Hepatocyte (in vitro differentiated cells): ENCODE results near the gene ZNRF1.
"Not testable (repeated sequence)": the region's sequence is repeated elsewhere in the genome, so short reads cannot be mapped to it uniquely, and the experiment has no call there.

Experiments used
- CTCF ChIP-seq: fragments of 200-600 bp; sonication (generic); IDR thresholded peaks from 2 replicates; pipeline ENCODE4 v1.5.1; 2016; ENCODE audit warnings: antibody characterized with exemption, mild to moderate bottlenecking; ENCODE audit not compliant: poor library complexity
- EZH2phosphoT487 ChIP-seq: fragments of 200-600 bp; sonication (generic); IDR thresholded peaks from one replicate; pipeline ENCODE4 v1.6.1; 2018; ENCODE audit warnings: antibody characterized with exemption, mild to moderate bottlenecking, low read depth, moderate library complexity; ENCODE audit not compliant: unreplicated experiment, severe bottlenecking

- TF ChIP-seq CTCF, EZH2phosphoT487: not testable (repeated sequence)
These were observed 130.8 kb downstream of the ZNRF1 start for GRCh38 chr16:75129421-75130149.
